PFSK-1 (cell line): ENCODE results near the gene MRTFB.

Experiments
- FOXP2 ChIP-seq: optimal IDR thresholded peaks from 2 replicates; pipeline ENCODE3; 2011; ENCODE audit warnings: borderline replicate concordance, control low read depth, inconsistent platforms; ENCODE audit not compliant: insufficient read depth; ENCODE audit errors: extremely low read length, extremely low read depth
- POLR2AphosphoS5 ChIP-seq: IDR thresholded peaks from 2 replicates; pipeline ENCODE4 v1.6.1; 2012; ENCODE audit warnings: low read depth, mild to moderate bottlenecking, control low read depth, low read length, moderate library complexity
- SIN3A ChIP-seq: IDR thresholded peaks from 2 replicates; pipeline ENCODE4 v1.6.1; 2012; ENCODE audit warnings: mild to moderate bottlenecking, low read length, moderate library complexity, borderline replicate concordance; ENCODE audit not compliant: insufficient read depth
- TAF1 ChIP-seq: IDR thresholded peaks from 2 replicates; pipeline ENCODE4 v1.6.1; 2012; ENCODE audit warnings: low read length, control low read depth, borderline replicate concordance; ENCODE audit not compliant: insufficient read depth
- TF ChIP-seq, protein P1 (sequence below), 2 experiments: IDR thresholded peaks; 2 replicates each; pipeline versions ENCODE4 v1.6.1 to v1.8.0; 2011 to 2012; ENCODE audit warnings: low read depth in 2 of 2, low read length in 2 of 2, control low read depth in 1 of 2, inconsistent platforms in 1 of 2, mild to moderate bottlenecking in 1 of 2, moderate library complexity in 1 of 2; ENCODE audit not compliant: insufficient read depth in 1 of 2

MRTFB gene

GRCh38 chr16:14196539-14196938 lies 125.4 kb downstream of the MRTFB start:
- TF ChIP-seq, protein P1, sequence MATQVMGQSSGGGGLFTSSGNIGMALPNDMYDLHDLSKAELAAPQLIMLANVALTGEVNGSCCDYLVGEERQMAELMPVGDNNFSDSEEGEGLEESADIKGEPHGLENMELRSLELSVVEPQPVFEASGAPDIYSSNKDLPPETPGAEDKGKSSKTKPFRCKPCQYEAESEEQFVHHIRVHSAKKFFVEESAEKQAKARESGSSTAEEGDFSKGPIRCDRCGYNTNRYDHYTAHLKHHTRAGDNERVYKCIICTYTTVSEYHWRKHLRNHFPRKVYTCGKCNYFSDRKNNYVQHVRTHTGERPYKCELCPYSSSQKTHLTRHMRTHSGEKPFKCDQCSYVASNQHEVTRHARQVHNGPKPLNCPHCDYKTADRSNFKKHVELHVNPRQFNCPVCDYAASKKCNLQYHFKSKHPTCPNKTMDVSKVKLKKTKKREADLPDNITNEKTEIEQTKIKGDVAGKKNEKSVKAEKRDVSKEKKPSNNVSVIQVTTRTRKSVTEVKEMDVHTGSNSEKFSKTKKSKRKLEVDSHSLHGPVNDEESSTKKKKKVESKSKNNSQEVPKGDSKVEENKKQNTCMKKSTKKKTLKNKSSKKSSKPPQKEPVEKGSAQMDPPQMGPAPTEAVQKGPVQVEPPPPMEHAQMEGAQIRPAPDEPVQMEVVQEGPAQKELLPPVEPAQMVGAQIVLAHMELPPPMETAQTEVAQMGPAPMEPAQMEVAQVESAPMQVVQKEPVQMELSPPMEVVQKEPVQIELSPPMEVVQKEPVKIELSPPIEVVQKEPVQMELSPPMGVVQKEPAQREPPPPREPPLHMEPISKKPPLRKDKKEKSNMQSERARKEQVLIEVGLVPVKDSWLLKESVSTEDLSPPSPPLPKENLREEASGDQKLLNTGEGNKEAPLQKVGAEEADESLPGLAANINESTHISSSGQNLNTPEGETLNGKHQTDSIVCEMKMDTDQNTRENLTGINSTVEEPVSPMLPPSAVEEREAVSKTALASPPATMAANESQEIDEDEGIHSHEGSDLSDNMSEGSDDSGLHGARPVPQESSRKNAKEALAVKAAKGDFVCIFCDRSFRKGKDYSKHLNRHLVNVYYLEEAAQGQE (IDR thresholded peaks at IDR 0.05; ENCODE audit: insufficient read depth in 1 of 2, low read depth in 2 of 2, low read length in 2 of 2): no peak
- TF ChIP-seq TAF1 (no peak), POLR2AphosphoS5 (no peak), SIN3A (no peak), FOXP2 (no peak)

GRCh38 chr16:14198012-14198411 lies 126.9 kb downstream of the MRTFB start:
- TF ChIP-seq, protein P1 (IDR thresholded peaks at IDR 0.05; ENCODE audit: insufficient read depth in 1 of 2, low read depth in 2 of 2, low read length in 2 of 2): no peak
- TF ChIP-seq SIN3A (no peak), FOXP2 (no peak), POLR2AphosphoS5 (no peak), TAF1 (no peak)

DNA sequence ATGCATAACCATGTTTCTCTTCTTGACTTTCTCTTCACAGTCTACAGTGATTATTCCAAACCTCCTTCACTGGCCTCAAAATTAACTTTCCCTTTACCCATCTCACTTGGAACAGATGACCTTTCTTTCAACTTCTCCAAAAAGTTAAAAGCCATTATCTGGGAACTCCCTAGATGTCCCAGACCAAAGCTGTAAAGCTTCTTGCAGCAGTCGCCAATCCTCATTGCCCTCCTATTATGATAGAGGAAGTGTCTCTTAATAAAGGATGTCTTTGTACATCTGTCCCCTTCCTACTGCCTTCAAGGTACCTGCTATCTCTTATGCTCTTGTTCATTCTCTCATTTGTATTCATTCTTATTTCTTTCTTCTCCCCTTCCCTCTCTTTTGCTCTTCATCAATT lies 127.5 kb downstream of the MRTFB start:
- TF ChIP-seq POLR2AphosphoS5 (no peak), TAF1 (no peak), FOXP2 (no peak), SIN3A (no peak)
- TF ChIP-seq, protein P1 (IDR thresholded peaks at IDR 0.05; ENCODE audit: insufficient read depth in 1 of 2, low read depth in 2 of 2, low read length in 2 of 2): no peak

DNA sequence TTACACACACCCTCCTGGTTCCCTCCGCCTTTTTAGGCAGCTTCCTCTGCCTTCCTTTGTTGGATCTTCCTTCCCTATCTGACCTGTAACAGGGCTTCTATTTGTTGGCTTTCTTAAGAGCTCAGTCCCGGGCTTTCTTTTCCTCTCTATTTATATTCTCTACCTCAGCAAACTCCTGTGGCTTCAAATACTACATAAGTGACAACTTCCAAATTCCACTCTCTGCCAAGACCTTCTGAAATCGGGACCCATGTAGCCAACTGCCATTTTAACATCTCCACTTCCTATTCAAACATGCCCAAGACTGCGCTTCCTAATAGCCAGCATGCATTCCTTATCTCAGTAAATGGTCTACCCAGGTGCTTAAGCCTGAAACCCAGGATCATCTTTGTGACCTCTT lies 128.1 kb downstream of the MRTFB start:
- TF ChIP-seq, protein P1 (IDR thresholded peaks at IDR 0.05; ENCODE audit: insufficient read depth in 1 of 2, low read depth in 2 of 2, low read length in 2 of 2): no peak
- TF ChIP-seq TAF1 (no peak), SIN3A (no peak), FOXP2 (no peak), POLR2AphosphoS5 (no peak)

GRCh38 chr16:14199624-14200023 lies 128.5 kb downstream of the MRTFB start:
- TF ChIP-seq POLR2AphosphoS5: no peak
- TF ChIP-seq TAF1: no peak
- no peak for TF ChIP-seq SIN3A
- no peak for TF ChIP-seq FOXP2
- TF ChIP-seq, protein P1 (IDR thresholded peaks at IDR 0.05; ENCODE audit: insufficient read depth in 1 of 2, low read depth in 2 of 2, low read length in 2 of 2): no peak
